ENCODE measurements around the gene CD207. TPM values are rescaled to one million over a fixed set of nuclear protein-coding genes. Genes with fewer than 3 reads are reported as not detected.
"Not testable (repeated sequence)": the region's sequence is repeated elsewhere in the genome, so short reads cannot be mapped to it uniquely, and the experiment has no call there.

CD207 gene
- total RNA-seq, 3 donors from 2014 or later = 0.33 to 0.88 TPM; not detected in 1

- Histone ChIP-seq H3K27me3 (no peaks in the 10 kb centered on the region), H3K4me3 (no peak overlapping the region), H3K36me3 (no peaks in the 10 kb centered on the region), H3K27ac (no peak overlapping the region), H3K9me3 (no peaks in the 10 kb centered on the region), H3K4me1 (no peaks in the 10 kb centered on the region)
- DNase-seq (ENCODE audit: low spot score in 2 of 2) = no peak
- TF ChIP-seq, protein P1, sequence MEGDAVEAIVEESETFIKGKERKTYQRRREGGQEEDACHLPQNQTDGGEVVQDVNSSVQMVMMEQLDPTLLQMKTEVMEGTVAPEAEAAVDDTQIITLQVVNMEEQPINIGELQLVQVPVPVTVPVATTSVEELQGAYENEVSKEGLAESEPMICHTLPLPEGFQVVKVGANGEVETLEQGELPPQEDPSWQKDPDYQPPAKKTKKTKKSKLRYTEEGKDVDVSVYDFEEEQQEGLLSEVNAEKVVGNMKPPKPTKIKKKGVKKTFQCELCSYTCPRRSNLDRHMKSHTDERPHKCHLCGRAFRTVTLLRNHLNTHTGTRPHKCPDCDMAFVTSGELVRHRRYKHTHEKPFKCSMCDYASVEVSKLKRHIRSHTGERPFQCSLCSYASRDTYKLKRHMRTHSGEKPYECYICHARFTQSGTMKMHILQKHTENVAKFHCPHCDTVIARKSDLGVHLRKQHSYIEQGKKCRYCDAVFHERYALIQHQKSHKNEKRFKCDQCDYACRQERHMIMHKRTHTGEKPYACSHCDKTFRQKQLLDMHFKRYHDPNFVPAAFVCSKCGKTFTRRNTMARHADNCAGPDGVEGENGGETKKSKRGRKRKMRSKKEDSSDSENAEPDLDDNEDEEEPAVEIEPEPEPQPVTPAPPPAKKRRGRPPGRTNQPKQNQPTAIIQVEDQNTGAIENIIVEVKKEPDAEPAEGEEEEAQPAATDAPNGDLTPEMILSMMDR (IDR thresholded peaks at IDR 0.05) = no peak
- TF ChIP-seq POLR2AphosphoS5 (IDR thresholded peaks at IDR 0.05) = no peak
- TF ChIP-seq POLR2A (IDR thresholded peaks at IDR 0.05) = no peak
- intact Hi-C loops (cut with DNase I; ENCODE audit: low total_unique reads) = no loop called here
Measured at GRCh38 chr2:70801607-70802263, 33.9 kb downstream of the CD207 start.

DNA sequence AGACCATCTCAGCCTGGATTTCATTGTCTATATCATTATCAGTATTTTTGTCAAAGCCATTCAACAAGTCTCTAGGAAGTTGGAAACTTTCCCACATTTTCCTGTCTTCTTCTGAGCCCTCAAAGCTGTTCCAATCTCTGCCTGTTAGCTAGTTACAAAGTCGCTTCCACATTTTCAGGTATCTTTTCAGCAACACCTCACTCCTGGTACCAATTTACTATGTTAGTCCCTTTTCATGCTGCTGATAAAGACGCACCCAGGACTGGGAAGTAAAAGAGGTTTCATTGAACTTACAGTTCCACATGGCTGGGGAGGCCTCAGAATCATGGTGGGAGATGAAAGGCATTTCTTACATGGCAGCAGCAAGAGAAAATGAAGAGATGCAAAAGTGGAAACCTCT is 35.9 kb downstream of the CD207 start:
- TF ChIP-seq POLR2A (IDR thresholded peaks at IDR 0.05) (no peak), POLR2AphosphoS5 (IDR thresholded peaks at IDR 0.05) (no peak)
- TF ChIP-seq, protein P1 (IDR thresholded peaks at IDR 0.05) = no peak
- H3K27me3 ChIP-seq = no peaks in the 10 kb centered on the region
- H3K9me3 ChIP-seq = no peaks in the 10 kb centered on the region
- DNase-seq (ENCODE audit: low spot score in 2 of 2) = no peak
- H3K4me3 ChIP-seq = no peak overlapping the region
- H3K36me3 ChIP-seq = no peaks in the 10 kb centered on the region
- no peaks in the 10 kb centered on the region for H3K4me1 ChIP-seq
- H3K27ac ChIP-seq = no peak overlapping the region
- intact Hi-C loops (cut with DNase I; ENCODE audit: low total_unique reads) = no loop called here

GRCh38 chr2:70797996-70798395 is 37.6 kb downstream of the CD207 start:
- H3K27ac ChIP-seq; DNase-seq (ENCODE audit: low spot score in 2 of 2); intact Hi-C loops (cut with DNase I; ENCODE audit: low total_unique reads); H3K4me3 ChIP-seq; H3K27me3 ChIP-seq; H3K4me1 ChIP-seq; H3K36me3 ChIP-seq; H3K9me3 ChIP-seq: not testable (repeated sequence)

GRCh38 chr2:70797506-70797905 is 38.1 kb downstream of the CD207 start:
- H3K36me3 ChIP-seq = no peaks in the 10 kb centered on the region
- intact Hi-C loops (cut with DNase I; ENCODE audit: low total_unique reads) = no loop called here
- no peaks in the 10 kb centered on the region for H3K9me3 ChIP-seq
- H3K27me3 ChIP-seq = peaks cover 0 to 5% of the 10 kb centered on the region in 2 donors
- no peak overlapping the region for H3K4me3 ChIP-seq
- TF ChIP-seq POLR2AphosphoS5 (IDR thresholded peaks at IDR 0.05) (no peak), POLR2A (IDR thresholded peaks at IDR 0.05) (no peak)
- TF ChIP-seq, protein P1 (IDR thresholded peaks at IDR 0.05) = no peak
- DNase-seq (ENCODE audit: low spot score in 2 of 2) = no peak
- H3K27ac ChIP-seq = no peak overlapping the region
- H3K4me1 ChIP-seq = no peaks in the 10 kb centered on the region

DNA sequence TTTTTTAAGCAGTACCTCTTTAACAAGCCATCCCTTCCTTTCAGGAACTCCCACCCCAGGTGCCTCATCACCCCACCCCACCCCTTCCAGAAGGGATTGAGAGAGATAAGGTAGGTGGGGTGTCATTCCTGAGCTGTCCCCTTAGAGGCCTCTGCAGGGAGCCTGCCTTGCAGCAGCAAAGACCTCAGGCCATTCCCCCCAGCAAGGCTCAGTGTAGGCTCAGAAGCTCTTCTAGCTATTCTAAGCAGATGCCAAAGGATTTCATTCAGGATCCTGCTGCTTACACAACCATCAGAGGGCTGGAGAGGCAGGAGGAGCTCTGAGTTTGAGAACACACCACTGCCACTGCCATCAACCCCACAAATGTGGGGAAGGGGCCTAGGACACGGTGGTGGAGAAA is 39.4 kb downstream of the CD207 start:
- H3K36me3 ChIP-seq = no peaks in the 10 kb centered on the region
- no peaks in the 10 kb centered on the region for H3K4me1 ChIP-seq
- no peak for TF ChIP-seq POLR2AphosphoS5 (IDR thresholded peaks at IDR 0.05)
- no peak for TF ChIP-seq POLR2A (IDR thresholded peaks at IDR 0.05)
- TF ChIP-seq, protein P1 (IDR thresholded peaks at IDR 0.05) = no peak
- H3K27me3 ChIP-seq = peaks cover 0 to 8% of the 10 kb centered on the region in 2 donors
- no peak overlapping the region for H3K27ac ChIP-seq
- no peak for DNase-seq (ENCODE audit: low spot score in 2 of 2)
- no peaks in the 10 kb centered on the region for H3K9me3 ChIP-seq
- intact Hi-C loops (cut with DNase I; ENCODE audit: low total_unique reads) = no loop called here
- no peak overlapping the region for H3K4me3 ChIP-seq

All from breast epithelium (tissue), 4 donors.